Testis (tissue), 2 donors: ENCODE data around the gene NOX4.

ENCODE experiments used
- POLR2A ChIP-seq: fragments of 450-650 bp; IDR thresholded peaks from one replicate; pipeline ENCODE4 v1.6.1; 2017; ENCODE audit warnings: antibody characterized with exemption, mild to moderate bottlenecking, moderate library complexity
- TF ChIP-seq, protein P1 (sequence below), 3 experiments: fragments of 450-650 bp in 2 of 3; fragments of 200-600 bp in 1 of 3; sonication (generic) in 1 of 3; IDR thresholded peaks; one replicate each; pipeline ENCODE4 v1.5.1; 2016 to 2019; ENCODE audit warnings: antibody characterized with exemption in 3 of 3, mild to moderate bottlenecking in 2 of 3, moderate library complexity in 1 of 3

- TF ChIP-seq, protein P1, sequence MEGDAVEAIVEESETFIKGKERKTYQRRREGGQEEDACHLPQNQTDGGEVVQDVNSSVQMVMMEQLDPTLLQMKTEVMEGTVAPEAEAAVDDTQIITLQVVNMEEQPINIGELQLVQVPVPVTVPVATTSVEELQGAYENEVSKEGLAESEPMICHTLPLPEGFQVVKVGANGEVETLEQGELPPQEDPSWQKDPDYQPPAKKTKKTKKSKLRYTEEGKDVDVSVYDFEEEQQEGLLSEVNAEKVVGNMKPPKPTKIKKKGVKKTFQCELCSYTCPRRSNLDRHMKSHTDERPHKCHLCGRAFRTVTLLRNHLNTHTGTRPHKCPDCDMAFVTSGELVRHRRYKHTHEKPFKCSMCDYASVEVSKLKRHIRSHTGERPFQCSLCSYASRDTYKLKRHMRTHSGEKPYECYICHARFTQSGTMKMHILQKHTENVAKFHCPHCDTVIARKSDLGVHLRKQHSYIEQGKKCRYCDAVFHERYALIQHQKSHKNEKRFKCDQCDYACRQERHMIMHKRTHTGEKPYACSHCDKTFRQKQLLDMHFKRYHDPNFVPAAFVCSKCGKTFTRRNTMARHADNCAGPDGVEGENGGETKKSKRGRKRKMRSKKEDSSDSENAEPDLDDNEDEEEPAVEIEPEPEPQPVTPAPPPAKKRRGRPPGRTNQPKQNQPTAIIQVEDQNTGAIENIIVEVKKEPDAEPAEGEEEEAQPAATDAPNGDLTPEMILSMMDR (IDR thresholded peaks at IDR 0.05), result no peak
- TF ChIP-seq POLR2A, result no peak
Measured at GRCh38 chr11:89457190-89457589, 34.0 kb downstream of the NOX4 start.
